ENCODE results near the gene LHX3. TPM values are rescaled to one million over a fixed set of nuclear protein-coding genes. Genes with fewer than 3 reads are reported as not detected.
A peak's percentile ranks its signal among the peaks of the same experiment; 100 is the strongest.

Gene LHX3
- total and polyA plus RNA-seq, 2 of the 4 experiments (the other 2 are of a cell fraction) = not detected

- TF ChIP-seq RAD21 (IDR thresholded peaks at IDR 0.05; ENCODE audit: low read length) (no peak), MXI1 (IDR thresholded peaks at IDR 0.05; ENCODE audit: borderline replicate concordance, low read depth, low read length) (peak; percentile 100)
Observed at GRCh38 chr9:136245219-136246150, 40.6 kb upstream of the LHX3 start, which contains the start of gene QSOX2 (continued).

DNA sequence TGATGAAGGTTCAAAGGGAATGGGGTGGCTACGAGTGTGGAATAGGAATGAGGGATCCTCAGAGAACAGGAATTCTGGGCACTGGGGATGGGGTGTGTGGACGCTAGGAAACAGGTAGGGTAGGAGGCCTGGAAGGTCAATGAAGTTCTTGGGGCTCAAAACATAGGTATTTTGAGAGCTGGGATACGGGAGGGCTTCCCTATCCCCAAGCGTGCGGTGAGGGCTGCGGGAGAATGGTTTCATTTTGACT, 40.0 kb upstream of the LHX3 start:
- Histone ChIP-seq H2BK20ac (ENCODE audit: low read depth, low read length) (no peak overlapping the region), H3K9me3 (ENCODE audit: control insufficient read depth, insufficient read depth, low read length) (no peaks in the 10 kb centered on the region), H4K20me1 (ENCODE audit: insufficient read depth, low read length) (peaks cover 25% of the 10 kb centered on the region), H3K9me1 (ENCODE audit: insufficient read depth, low read length) (peaks cover 8% of the 10 kb centered on the region), H2AK5ac (ENCODE audit: low read depth, low read length) (no peak overlapping the region), H3K23ac (ENCODE audit: low read depth, low read length) (peak overlapping the region; percentile 54; the same call in 1 of the 2 replicates), H3K18ac (ENCODE audit: low read depth, low read length) (no peak overlapping the region), H4K91ac (ENCODE audit: insufficient read depth, low read depth, low read length) (no peak overlapping the region), H3K4me3 (ENCODE audit: insufficient read depth, low read depth, low read length) (peak overlapping the region; percentile 79), H3K27ac (ENCODE audit: insufficient read depth, low read length) (peak overlapping the region; percentile 25; the same call in 1 of the 2 replicates), H3K4me1 (ENCODE audit: control insufficient read depth, insufficient read depth, low read length) (peaks cover 3% of the 10 kb centered on the region; the same call in 1 of the 2 replicates), H4K8ac (ENCODE audit: low read depth in 2 of 2, low read length in 2 of 2) (no peak overlapping the region), H3K4ac (ENCODE audit: low read depth, low read length) (0 out of 2 replicates have a peak overlapping the region, but pooled peaks have one; percentile 25), H4K5ac (ENCODE audit: low read depth, low read length) (no peak overlapping the region), H3K79me1 (ENCODE audit: low read depth in 1 of 2, low read length in 2 of 2) (peaks cover 22 to 46% of the 10 kb centered on the region in 2 experiments), H2BK5ac (ENCODE audit: low read depth, low read length, poor library complexity, severe bottlenecking) (no peak overlapping the region), H3K27me3 (ENCODE audit: control insufficient read depth, insufficient read depth, low read length) (peaks cover 29% of the 10 kb centered on the region), H3K4me2 (ENCODE audit: low read depth, low read length) (peak overlapping the region; percentile 91), H3K56ac (ENCODE audit: extremely low read depth, insufficient read depth, low read length) (no peak overlapping the region), H3K36me3 (ENCODE audit: control insufficient read depth, insufficient read depth, low read length) (no peaks in the 10 kb centered on the region), H2BK15ac (ENCODE audit: low read depth, low read length) (no peak overlapping the region), H3K9ac (ENCODE audit: low read depth, low read length) (peak overlapping the region; percentile 83), H3K14ac (replicated peaks; ENCODE audit: low read depth, low read length) (0 out of 2 replicates have a peak overlapping the region, but pooled peaks have one; percentile 59), H2BK120ac (ENCODE audit: low read depth, low read length) (no peak overlapping the region), H2AK9ac (replicated peaks; ENCODE audit: low read depth, low read length, poor library complexity) (peak overlapping the region; percentile 73), H2AFZ (replicated peaks; ENCODE audit: low read length, poor library complexity) (peak overlapping the region; percentile 90)
- ChIA-PET POLR2A (ENCODE audit: unreplicated experiment) (no interaction called here), CTCF (no interaction called here)
- WGBS, 2 experiments (ENCODE audit: extremely low coverage in 2 of 2, insufficient read length in 1 of 2) = 0% methylated on average over 1 of the region's 6 CpGs; no CpG with 5 or more reads in 1 of the 2 experiments
- intact Hi-C loops (cut with micrococcal nuclease) (no loop called here), in situ Hi-C loops (cut with MboI; ENCODE audit: low sequenced_read_pairs) (no loop called here), dilution Hi-C loops (cut with HindIII; ENCODE audit: low sequenced_read_pairs, unreplicated experiment) (no loop called here)
- no TSS peak for BruUV-seq (replicated peaks)
- ATAC-seq (ENCODE audit: low read depth) (no peak), DNase-seq (no peak)
- no peak for TF ChIP-seq CEBPB (IDR thresholded peaks at IDR 0.05; ENCODE audit: low read depth, low read length)
- TF ChIP-seq NFE2L2 (IDR thresholded peaks at IDR 0.05; ENCODE audit: low read depth, low read length) = no peak

All from IMR-90 (cell line).